ENCODE measurements around the gene PKD1L1.
"Not testable (repeated sequence)": the region's sequence is repeated elsewhere in the genome, so short reads cannot be mapped to it uniquely, and the experiment has no call there.

Gene PKD1L1

GRCh38 chr7:47954231-47954911 lies 6.1 kb upstream of the PKD1L1 start:
- no peak for DNase-seq

DNA sequence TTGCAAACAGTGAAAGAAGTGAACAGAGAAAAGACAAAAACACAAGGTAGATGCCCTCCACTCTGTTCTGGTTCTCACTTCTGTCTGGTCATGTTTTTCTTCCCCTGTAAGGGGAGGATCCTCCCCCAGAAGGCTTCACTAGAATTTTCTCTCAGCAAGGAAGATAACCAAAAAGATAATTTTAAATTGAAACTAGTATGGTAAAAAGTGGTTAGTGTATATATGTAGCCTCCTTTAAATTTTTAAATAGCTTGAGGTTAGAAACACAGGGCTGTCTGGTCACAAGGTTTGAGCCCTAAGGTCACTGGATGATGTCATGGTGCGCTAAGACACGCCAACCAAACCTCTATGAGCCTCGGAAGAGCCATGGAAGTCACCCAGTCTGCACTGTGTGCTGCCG lies 5.6 kb upstream of the PKD1L1 start:
- DNase-seq: no peak

- no peak for DNase-seq
Observed at GRCh38 chr7:47952224-47952623, 4.0 kb upstream of the PKD1L1 start.

DNA sequence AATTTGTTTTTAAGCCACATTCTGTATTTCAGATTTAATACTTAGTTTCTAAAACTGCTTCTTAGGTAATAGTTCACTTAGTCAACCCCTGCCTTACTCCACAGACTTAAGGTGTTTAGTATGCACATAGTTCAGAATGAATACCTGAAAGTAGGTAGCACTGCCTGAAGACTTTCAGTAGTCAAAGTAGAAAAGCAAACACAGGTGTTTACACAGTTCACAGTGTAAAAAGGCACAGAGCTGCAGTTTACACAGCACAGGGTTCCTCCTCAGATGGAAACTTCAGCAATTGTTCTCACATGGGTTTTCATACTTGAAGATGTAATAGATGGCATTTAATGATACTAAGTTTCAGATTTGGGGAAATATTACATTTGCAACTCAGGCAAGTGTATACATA lies 3.1 kb upstream of the PKD1L1 start:
- no peak for DNase-seq

DNA sequence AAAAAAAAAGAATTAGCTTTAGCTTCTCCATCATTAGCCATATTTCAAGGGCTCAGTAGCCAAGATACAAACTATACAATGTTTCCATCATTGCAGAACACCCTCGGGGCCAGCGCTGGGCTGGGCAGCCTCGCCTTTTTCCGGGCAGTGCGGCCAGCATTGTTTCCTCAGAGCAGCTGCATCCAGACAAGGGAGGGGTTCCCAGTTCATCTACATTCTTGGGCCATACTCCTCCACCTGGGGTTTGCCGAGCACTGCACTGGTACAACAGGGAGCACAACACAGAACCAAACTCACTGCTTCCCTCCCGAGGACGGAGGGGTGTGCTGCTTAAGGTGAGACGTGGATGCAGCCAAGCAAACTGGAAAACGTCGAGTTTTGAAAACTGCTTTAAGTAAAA lies 2.4 kb upstream of the PKD1L1 start:
- DNase-seq: no peak

- DNase-seq: no peak
Observed at GRCh38 chr7:47949703-47950102, 1.4 kb upstream of the PKD1L1 start.

DNA sequence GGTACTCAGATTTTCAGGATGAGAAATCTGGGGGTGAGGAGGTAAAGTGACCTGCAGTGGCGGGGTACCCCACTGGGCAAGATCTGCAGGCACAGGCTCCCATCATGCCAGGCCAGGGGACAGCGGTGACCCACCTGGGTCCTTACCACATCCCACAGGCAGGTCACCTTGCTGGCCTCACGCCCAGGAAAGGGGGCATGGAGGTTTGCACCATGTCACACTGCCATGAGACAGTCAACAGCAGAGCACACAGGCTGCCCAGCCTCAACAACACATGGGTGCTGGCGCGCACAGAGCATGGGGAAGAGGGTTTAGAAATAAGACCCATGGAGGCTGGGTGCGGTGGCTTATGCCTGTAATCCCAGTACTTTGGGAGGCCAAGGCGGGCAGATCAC lies 914 bp downstream of the PKD1L1 start:
- no peak for DNase-seq

DNA sequence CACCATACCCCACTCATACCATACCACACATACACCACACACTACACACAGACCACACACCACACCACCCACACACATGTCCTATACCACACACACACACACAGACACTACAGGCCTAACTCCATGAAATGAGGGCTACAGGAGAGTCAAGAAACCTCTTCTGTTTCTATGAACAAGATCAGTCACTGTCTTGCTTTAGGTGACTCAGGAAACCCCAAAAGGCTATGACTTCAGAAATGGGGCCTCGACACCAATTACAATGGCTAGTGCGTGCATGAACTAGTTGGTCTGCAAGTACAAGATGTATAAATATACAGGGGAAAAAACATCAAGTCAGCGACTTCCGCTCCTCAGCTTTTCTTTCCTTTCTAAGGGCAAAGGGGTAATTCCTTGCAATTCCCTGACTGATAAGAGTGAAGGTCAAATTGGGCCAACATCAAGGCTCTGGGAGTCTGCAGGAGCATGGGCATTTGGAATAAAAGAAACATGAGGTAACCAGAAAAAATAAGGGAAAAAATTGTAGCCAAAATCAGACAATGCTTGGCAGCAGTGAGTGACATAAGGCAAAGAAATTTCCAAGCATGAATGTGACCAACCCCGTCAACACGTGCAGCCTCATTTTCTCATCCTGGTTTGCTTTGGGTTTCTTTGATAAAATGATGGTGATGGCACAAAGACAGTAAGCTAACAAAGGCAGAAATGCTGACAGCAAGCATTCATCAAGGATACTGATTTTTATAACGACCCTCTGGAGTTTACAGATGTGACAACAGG lies 1.5 kb downstream of the PKD1L1 start:
- DNase-seq: no peak

DNA sequence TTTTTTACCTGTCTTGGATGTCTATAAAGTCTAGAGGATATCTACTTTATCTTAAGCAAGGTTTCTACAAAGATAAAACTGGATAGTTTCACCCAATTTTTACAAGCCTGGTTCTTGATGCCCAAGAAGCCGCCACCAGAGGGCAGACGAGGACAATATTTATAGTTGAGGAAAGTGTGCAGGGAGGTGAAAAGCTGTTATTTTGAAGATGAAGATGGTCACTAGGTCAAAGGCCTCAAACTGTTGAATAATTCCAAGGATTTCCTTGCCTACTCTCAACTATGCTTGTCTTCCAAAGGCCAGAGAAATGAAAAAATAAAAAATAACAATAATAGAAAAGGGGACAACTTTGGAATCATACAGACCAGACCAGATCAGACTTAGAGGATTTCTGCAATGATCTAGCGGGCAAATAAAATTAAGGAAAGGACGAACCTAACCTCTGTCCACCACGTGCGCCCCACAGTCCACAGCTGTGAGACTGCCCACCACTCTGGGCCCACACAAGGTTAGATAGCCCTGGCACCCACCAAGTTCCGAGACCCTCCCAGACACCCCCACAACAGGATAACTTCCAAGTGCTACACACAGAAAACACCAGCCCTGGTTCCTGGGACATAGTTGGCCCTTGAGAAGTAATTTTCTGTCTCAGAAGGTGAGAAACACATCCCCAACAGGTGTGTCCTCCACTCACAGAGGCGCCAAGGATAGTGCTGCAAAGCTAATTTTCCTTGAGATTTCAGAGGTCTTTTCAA lies 2.8 kb downstream of the PKD1L1 start:
- DNase-seq: no peak

DNA sequence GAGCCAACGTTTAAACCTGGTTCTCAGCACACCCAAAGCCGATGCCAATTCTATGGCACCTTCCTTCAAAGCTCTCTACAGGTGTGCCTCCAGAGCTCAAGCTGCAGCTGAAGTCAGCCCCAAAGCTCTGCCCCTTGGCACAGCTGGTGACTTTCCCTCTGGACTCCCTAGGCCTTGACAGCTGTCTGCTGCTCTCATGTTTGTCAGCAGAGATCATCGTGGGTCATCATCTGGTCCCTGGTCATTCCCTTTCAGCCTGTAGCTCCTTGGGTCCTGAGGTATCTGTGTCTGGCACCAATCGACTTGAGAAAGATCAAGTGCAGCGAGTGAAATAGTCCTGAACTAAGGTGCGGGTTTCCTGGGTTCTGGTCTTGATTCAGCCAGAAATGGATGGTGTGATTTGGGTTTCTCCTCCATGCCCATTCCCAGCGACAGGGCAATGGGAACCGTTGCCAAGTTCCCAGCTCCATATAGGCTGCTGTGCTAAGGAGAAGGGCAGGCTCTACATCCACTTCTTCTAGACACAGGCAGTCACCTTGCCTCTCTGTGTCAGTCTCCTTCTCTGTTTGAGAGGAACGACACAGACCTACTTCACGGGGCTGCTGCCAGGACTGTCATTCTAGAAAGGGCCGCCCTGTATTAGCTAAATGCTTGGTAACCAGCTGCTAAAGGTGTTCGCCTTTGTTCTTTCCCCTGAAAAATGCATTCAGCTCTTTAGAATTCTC lies 3.6 kb downstream of the PKD1L1 start:
- no peak for DNase-seq

DNA sequence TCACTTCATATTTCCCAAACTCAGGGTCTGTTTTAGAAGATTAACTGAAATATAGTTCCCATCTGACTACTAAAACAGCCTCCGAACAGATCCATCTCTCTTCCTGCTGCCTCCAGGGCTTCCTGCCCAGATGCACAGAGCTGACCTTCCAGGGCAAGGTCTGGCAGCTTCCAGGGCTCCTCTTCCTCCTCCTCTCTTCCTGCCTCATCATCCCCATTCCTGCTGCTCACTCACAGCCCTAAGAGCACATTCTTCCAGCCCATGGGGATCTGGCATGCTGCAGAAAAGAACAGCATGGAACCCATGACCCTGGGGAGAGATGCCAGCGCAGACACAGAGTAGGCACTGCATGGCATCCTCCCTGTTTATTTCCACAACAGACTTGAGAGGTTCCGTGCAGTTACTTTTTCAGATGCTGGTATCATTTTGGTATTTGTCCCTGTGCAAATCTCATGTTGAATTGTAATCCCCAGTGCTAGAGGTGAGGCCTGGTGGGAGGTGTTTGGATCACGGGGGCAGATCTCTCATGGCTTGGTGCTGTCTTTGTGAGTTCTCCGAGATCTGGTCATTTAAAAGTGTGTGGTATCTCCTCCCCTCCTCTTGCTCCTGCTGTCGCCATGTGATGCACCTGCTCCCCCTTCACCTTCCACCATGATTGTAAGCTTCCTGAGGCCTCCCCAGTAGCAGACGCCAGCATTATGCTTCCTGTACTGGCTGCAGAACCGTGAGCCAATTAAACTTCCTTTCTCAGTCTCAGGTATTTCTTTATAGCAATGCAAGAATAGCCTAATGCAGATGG lies 4.4 kb downstream of the PKD1L1 start:
- no peak for DNase-seq

DNA sequence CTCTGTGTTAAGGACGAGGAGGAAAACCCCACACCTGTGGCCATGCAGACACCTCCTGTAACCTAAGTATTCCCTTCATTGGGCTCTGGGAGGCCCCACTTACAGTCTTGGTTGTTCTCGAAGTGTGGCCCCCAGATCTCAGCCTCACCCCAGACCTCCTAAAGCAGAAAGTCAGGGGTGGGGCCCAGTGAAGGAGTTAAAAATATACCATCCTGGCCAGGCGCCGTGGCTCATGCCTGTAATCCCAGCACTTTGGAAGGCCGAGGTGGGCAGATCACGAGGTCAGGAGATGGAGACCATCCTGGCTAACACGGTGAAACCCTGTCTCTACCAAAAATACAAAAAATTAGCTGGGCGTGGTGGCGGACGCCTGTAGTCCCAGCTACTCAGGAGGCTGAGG lies 5.6 kb downstream of the PKD1L1 start:
- not testable (repeated sequence) for DNase-seq

DNA sequence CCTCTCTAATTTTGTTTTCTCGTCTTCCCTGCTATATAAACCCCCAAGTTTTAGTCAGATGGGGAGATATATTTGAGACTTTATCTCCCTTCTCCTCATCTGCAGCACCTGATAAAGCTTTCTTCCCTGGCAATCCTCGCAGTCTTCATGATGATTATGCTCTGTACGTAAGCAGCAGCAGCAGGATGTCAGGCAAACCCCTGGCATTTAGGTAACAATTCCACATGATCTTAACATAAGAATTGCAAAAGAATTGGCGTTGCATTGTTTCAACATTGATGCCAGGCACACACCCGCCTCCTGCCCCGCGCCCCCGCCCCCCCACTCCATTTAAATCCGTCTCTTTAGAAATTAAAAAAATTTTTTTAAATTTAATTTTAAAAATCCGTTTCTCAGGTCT lies 6.1 kb downstream of the PKD1L1 start:
- no peak for DNase-seq

GRCh38 chr7:47941136-47941844 lies 7.0 kb downstream of the PKD1L1 start:
- DNase-seq: no peak

DNA sequence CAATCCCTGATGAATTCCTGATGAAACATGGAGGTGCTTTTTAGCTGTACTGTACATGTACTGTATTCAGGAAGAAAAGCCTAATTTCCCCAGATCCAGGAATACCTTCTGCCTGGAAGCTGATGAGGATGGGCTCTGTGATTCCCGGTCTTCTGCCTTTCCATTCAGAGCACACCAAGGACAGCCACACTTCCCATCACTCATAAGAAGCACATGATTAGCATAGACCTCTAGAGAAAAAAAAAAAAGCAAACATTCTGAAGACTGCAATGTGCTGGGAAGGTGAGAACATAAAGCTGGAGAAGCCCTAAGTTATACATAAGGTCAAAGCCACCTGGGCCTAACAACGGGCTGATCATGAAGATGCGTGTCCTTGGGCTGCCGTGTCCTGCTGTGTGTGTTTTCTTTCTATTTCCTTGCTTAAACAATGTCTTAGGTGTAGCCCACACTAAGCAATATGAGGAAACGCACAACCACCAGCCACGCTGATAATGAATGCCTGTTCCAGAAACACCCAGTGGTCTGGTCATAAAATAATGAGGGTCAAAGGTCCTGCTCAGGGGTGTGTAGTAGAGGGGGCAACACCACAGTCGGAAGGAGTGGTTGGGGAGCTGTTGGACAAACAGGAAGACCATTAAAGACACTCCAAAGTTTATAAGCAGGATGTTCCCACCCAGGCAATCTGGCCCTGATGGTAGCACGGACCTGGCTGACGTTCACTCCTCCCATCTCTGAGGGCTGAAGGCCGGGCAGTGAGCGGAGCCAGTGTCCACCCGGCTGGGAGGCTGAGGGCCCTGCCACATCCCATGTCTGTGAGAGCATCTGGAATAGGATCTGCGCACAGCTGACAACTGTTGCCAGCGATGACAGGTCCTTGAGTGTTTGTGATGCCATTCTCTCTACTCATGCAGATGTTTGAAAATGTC lies 7.9 kb downstream of the PKD1L1 start:
- DNase-seq: no peak

GRCh38 chr7:47939425-47940036 lies 8.7 kb downstream of the PKD1L1 start:
- no peak for DNase-seq

GRCh38 chr7:47938574-47939165 lies 9.6 kb downstream of the PKD1L1 start:
- DNase-seq: no peak

- DNase-seq: no peak
Observed at GRCh38 chr7:47937711-47938573, 10.3 kb downstream of the PKD1L1 start.

Data from GDM1 (cell line).